GM13977 (cell line): ENCODE measurements around the gene PLAAT3.
"Not testable (repeated sequence)": the region's sequence is repeated elsewhere in the genome, so short reads cannot be mapped to it uniquely, and the experiment has no call there.

Source experiments
- DNase-seq: peaks from one replicate; pipeline ENCODE4 v3.0.0; 2012; ENCODE audit warnings: low spot score
- in situ Hi-C: fragments of 300-500 bp; cut with MboI; formaldehyde crosslinking; loops from one replicate; pipeline ENCODE4 v1.12.0; 2022; ENCODE audit warnings: low sequenced_read_pairs, low pct_unique_long_range_greater_than_20kb, mixed read lengths, inconsistent platforms; ENCODE audit not compliant: unreplicated experiment
- TF ChIP-seq, protein P1 (sequence below): IDR thresholded peaks from 2 replicates; pipeline ENCODE4 v1.5.1; 2012; ENCODE audit warnings: mild to moderate bottlenecking, control low read depth; ENCODE audit not compliant: insufficient read depth; ENCODE audit errors: extremely low read depth, missing control alignments

The PLAAT3 gene

DNA sequence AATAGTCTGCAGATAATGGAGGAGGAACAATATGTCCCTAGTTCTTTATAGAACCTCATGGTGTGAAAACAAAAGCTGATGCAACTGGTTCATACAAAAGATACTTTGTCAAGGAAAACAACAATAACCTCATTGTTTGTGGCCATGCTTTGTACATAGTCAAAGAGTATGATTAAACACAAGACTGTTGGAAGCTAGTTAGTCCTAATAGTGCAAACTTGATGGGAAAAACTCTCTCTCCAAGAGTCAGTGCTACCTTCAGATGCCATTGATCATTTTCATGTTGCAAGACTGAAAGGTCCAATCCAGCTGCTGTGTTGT, 30.9 kb downstream of the PLAAT3 start:
- TF ChIP-seq, protein P1, sequence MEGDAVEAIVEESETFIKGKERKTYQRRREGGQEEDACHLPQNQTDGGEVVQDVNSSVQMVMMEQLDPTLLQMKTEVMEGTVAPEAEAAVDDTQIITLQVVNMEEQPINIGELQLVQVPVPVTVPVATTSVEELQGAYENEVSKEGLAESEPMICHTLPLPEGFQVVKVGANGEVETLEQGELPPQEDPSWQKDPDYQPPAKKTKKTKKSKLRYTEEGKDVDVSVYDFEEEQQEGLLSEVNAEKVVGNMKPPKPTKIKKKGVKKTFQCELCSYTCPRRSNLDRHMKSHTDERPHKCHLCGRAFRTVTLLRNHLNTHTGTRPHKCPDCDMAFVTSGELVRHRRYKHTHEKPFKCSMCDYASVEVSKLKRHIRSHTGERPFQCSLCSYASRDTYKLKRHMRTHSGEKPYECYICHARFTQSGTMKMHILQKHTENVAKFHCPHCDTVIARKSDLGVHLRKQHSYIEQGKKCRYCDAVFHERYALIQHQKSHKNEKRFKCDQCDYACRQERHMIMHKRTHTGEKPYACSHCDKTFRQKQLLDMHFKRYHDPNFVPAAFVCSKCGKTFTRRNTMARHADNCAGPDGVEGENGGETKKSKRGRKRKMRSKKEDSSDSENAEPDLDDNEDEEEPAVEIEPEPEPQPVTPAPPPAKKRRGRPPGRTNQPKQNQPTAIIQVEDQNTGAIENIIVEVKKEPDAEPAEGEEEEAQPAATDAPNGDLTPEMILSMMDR: no peak
- in situ Hi-C loops: no loop called here
- DNase-seq: no peak

DNA sequence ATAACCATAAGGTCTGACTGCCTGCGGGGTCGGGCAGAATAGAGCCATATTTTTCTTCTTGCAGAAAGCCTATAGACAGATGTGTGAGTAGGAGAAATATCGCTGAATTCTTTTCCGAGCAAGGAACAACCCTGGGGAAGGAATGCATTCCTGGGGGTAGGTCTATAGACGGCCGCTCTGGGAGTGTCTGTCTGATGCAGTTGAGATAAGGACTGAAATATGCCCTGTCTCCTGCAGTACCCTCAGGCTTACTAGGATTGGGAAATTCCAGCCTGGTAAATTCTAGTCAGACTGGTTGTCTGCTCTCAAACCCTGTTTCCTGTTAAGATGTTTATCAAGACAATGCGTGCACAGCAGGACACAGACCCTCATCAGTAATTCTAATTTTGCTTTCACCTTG, 33.0 kb downstream of the PLAAT3 start:
- DNase-seq, in situ Hi-C loops: not testable (repeated sequence)

DNA sequence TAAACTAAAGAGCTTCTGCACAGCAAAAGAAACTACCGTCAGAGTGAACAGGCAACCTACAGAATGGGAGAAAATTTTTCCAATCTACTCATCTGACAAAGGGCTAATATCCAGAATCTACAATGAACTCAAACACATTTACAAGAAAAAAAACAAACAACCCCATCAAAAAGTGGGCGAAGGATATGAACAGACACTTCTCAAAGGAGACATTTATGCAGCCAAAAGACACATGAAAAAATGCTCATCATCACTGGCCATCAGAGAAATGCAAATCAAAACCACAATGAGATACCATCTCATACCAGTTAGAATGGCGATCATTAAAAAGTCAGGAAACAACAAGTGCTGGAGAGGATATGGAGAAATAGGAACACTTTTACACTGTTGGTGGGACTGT, 35.4 kb downstream of the PLAAT3 start:
- in situ Hi-C loops, DNase-seq: not testable (repeated sequence)

DNA sequence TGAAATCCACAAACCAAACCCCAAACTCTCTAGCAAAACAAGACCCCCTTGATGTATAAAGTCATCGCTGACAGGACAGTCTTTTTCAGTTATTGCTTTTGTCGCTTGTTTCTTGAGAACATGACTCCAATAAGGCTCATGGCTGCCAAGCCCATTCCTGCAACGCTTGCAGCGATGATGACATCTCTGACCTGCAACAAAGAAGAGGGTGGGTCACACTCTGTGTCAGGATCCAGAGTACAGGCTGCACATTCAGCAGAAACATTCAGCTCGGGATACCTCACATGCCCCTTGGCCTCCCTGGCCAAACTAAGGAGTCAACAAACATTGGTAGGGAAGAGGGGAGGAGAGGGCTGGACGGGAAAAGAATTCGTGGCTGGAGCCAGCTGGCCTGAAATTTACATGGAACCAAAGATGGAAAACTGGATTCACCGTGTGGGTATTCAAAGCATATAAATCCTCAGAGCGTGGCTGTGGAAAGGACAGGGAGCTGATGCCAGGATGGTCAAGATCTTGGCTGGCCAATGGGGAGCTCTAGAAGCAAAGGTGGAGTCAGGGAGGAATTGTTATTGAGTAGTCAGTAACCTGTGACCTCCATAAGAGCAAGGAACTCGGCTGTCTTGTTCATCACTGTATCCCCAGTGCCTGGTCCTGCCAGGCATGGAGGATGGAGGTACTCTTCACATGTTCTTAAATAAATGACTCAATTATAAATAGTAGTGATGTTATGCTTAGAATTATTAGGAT, 39.2 kb downstream of the PLAAT3 start:
- in situ Hi-C loops: no loop called here
- TF ChIP-seq, protein P1: no peak
- DNase-seq: no peak

DNA sequence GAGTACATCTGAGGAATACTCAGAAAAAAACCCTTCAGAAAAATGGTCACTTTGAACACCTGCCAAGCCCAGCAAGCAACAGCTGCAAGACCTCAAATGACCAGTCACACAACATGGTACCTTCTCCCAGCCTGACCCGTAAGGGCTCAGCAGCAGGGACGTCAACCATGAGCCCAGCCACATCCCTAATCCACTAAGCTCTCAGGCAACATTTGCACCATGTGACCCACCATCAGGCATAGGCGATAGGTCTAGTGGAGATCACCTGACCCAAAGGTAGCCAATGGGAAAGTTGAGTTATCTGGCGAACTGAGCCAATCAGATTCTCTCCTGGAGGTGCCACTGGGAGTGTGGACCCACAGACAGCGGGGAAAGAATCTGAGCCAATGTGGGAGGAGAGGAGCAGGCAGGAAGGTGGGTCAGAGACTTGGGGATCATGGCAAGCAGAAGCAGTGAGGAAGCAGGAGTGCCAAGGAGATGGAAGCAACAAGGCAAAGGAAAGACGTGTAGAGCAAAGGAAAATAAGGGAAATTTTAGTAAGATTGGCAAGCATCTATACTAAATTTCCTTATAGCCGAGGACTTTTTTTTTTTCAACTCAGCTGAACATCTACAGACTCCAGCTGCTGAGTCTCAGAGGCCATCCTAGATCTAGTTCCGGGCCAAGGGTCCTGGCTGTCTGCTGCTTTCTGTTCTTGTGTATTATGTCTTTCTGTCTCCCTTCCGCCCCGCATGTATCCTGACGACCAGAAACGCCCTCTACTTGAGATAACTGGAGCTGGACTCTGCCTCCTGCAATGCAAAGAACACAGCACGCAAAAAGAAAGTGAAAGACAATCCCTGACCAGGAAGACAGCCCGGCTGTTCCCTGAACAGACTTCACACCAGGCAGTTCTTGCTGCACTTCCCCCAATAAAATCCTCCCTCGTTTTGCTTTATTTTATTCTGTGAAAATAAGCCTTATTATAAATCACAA, 40.1 kb downstream of the PLAAT3 start:
- in situ Hi-C loops: no loop called here
- DNase-seq: no peak
- TF ChIP-seq, protein P1: peak; percentile 25

DNA sequence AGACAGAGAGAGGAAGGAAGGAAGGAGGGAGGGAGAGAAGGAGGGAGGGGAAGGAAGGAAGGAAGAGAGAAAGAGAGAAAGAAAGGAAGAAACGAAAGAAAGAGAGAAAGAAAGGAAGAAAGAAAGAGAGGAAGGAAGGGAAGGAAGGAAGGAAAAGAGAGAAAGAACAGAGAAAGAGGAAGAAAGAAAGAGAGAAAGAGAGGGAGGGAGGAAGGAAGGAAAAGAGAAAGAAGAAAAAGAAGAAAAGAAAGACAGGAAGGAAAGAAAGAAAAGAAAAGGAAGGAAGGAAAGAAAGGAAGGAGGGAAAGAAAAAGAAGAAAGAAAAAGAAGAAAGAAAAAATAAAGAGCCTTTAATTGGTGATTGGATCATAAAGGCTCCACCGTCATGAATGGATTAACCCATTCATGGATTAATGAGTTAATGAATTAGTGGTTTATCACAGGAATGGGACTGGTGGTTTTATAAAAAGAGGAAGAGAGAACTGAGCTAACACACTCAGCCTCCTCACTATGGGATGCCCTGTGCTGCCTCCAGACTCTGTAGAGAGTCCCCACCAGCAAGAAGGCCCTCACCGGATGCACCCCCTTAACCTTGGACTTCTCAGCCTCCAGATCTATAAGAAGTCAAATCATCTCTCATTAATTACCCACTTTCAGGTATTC, 42.1 kb downstream of the PLAAT3 start:
- in situ Hi-C loops: no loop called here
- TF ChIP-seq, protein P1: no peak
- no peak for DNase-seq

DNA sequence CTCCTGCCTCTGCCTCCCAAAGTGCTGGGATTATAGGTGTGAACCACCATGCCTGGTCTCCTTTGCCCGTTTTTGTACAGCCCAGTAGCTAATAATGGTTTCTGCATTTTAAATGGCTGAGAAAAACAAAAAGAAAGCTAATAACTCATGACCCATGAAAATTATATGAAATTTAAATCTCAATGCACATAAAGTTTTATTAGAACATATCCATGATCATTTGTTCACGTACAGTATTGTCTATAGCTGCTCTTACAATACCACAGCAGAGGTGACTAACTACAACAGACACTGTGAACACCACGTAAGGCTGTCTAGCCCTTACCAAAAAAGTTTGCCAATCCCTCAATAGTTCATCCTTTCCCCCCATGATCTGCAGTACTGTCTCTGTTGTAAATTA, 44.7 kb downstream of the PLAAT3 start:
- DNase-seq: no peak
- in situ Hi-C loops: no loop called here
- TF ChIP-seq, protein P1: no peak
